HG03159 (cell line): ENCODE results near the gene TIMP3.

Source experiments
- ATAC-seq: cut with Tn5 transposase; IDR thresholded peaks from one replicate; pipeline ENCODE4 v1.9.1; 2021; ENCODE audit warnings: mild to moderate bottlenecking, moderate library complexity; ENCODE audit not compliant: unreplicated experiment

The TIMP3 gene

GRCh38 chr22:32805361-32805881 is 3.9 kb downstream of the TIMP3 start:
- no peak for ATAC-seq

GRCh38 chr22:32806296-32806695 is 4.8 kb downstream of the TIMP3 start:
- ATAC-seq = no peak

GRCh38 chr22:32808038-32808445 is 6.5 kb downstream of the TIMP3 start:
- ATAC-seq = no peak

- no peak for ATAC-seq
These were observed 8.5 kb downstream of the TIMP3 start for GRCh38 chr22:32809786-32810554.

- ATAC-seq = no peak
These were observed 9.1 kb downstream of the TIMP3 start for GRCh38 chr22:32810555-32811133.

- ATAC-seq = no peak
These were observed 10.5 kb downstream of the TIMP3 start for GRCh38 chr22:32811788-32812545.

GRCh38 chr22:32814285-32814860 is 12.9 kb downstream of the TIMP3 start:
- ATAC-seq = no peak

- ATAC-seq = no peak
These were observed 13.6 kb downstream of the TIMP3 start for GRCh38 chr22:32815059-32815458.

- ATAC-seq = no peak
These were observed 14.4 kb downstream of the TIMP3 start for GRCh38 chr22:32815943-32816342.

- no peak for ATAC-seq
These were observed 15.7 kb downstream of the TIMP3 start for GRCh38 chr22:32817137-32817730.

- no peak for ATAC-seq
These were observed 17.1 kb downstream of the TIMP3 start for GRCh38 chr22:32818446-32819115.

GRCh38 chr22:32819120-32819519 is 17.6 kb downstream of the TIMP3 start:
- no peak for ATAC-seq

- ATAC-seq = no peak
These were observed 18.9 kb downstream of the TIMP3 start for GRCh38 chr22:32820131-32821119.

GRCh38 chr22:32822179-32822877 is 20.8 kb downstream of the TIMP3 start:
- no peak for ATAC-seq

- ATAC-seq = no peak
These were observed 21.7 kb downstream of the TIMP3 start for GRCh38 chr22:32823024-32823730.

GRCh38 chr22:32824531-32825312 is 23.2 kb downstream of the TIMP3 start:
- ATAC-seq = no peak

GRCh38 chr22:32826537-32826936 is 25.0 kb downstream of the TIMP3 start:
- ATAC-seq = no peak
